HG02623 (cell line): Measurements from ENCODE around the gene CDX1.
A peak's percentile ranks its signal among the peaks of the same experiment; 100 is the strongest.

Experiments
- ATAC-seq: cut with Tn5 transposase; IDR thresholded peaks from one replicate; pipeline ENCODE4 v1.9.1; 2021; ENCODE audit warnings: moderate library complexity; ENCODE audit not compliant: unreplicated experiment

CDX1 gene

DNA sequence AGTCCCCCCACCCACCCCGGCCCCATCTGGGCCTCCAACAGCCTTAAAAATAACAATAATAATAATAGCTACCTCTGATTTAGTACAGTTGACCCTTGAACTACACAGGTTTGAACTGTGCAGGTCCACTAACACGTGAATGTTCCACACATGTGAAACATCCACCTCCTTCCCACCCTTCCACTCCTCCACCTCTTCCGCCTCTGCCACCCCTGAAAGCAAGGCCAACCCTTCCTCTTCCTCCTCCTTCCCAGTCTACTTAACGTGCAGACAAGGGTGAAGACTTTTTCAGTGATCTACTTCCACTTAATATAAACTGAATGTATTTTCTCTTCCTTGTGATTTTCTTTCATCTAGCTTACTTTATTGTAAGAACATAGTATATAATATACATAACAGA is 21.7 kb upstream of the CDX1 start:
- ATAC-seq = no peak

DNA sequence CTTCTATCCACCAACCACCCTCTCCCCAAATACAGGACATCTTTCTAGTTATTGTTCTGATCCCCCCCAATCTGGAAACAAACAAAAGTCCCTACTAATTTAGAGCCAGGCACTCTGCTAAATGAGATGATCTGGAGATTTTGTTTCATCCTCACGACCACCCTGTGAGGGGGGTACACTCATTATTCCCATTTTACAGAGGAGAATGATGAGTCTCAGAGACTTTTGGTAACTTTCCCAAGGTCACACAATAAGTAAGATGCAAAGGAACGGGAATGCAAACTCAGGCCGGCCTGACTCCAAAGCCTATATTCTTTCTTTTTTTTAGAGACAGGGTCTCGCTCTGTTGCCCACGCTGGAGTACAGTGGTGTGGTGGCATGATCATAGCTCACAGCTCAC is 20.3 kb upstream of the CDX1 start:
- no peak for ATAC-seq

- no peak for ATAC-seq
These were observed 19.5 kb upstream of the CDX1 start for GRCh38 chr5:150146862-150147601.

GRCh38 chr5:150147670-150148069 is 18.9 kb upstream of the CDX1 start:
- no peak for ATAC-seq

GRCh38 chr5:150148117-150148927 is 18.3 kb upstream of the CDX1 start:
- no peak for ATAC-seq

DNA sequence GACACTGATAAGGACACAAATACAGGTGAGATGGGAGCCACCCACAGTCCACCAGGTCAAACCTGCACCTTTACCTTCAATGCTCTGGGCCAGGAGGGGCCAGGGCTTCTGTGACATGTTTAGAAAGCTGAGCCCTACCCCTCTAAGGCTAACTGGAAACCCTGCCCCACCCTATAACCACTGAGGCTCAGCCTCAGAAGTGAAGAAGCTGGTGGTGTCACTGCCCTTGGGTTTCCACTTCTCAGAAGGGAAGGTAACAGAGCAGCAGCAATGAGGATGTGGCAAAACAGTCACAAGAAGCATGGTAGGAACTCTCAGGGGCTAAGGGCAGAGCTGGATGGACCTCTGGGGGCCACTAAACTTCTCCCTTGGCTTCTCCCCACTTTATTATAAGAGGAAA is 17.0 kb upstream of the CDX1 start:
- ATAC-seq = no peak

GRCh38 chr5:150152636-150153462 is 13.7 kb upstream of the CDX1 start:
- no peak for ATAC-seq

DNA sequence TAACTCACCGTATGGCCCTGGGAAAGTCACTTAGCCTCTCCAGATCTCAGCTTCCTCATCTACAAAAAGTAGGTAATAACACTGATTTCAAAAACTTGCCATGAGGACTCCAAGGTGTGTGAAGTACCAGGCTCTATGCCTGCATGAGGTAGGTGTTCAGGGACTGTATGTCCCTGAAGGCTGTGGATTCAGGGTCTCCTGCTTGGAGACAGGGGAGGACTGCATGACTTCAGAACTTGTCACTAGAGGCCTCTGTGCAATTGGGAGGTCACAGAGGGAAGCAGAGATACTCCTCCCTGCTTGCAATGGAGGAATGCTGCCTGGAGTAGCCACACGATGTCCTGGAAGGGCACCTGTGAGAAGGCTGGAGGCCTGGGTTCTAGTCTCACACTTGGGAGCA is 13.1 kb upstream of the CDX1 start:
- no peak for ATAC-seq

- no peak for ATAC-seq
These were observed 12.5 kb upstream of the CDX1 start for GRCh38 chr5:150153957-150154617.

GRCh38 chr5:150154618-150155128 is 11.9 kb upstream of the CDX1 start:
- no peak for ATAC-seq

DNA sequence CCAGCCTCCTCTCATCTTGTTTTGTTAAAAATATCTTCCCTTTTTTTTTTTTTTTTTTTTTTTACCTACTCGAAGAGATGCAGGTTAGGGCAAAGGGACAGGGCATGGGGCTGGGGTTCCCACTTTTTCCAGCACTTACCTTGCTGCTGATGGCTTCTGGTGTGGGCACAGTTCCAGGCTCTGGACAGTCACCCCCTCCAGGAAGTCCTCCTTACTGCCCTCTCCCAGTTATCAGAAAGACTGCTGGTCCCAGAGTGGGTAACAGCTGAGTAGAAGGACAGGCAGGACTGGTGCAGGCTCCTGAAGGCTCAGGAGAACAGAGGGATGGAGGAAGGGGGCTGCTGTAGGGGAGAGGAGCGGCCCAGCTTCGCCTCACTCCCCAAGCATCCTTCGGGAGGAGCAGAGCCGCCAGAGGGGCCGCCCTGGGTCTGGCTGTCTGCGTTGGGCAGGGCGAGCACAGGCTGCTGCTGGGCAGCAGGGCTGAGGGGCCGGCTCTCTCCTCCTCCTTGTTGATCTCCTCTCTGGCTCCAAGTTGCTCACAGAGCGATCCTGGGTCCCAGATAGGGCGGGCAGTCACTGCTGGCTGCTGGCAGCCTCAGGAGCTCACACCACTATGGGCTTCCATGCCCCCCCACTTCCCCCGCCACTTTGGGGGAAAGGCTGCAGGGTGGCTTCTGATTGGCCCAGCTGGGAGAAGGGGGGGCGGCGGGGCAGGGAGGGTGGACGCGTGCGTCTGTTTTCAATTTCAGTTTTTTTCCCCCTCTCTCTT is 11.1 kb upstream of the CDX1 start, which contains the start of gene PDGFRB:
PDGFRB (minus strand) TSS at position 588 of the 769 bp plus-strand sequence. CDS start 18,798 bp downstream, outside the sequence.
- ATAC-seq = peak; percentile 52

GRCh38 chr5:150156027-150156368 is 10.6 kb upstream of the CDX1 start:
- ATAC-seq = no peak

- ATAC-seq = no peak
These were observed 10.0 kb upstream of the CDX1 start for GRCh38 chr5:150156540-150156939.

DNA sequence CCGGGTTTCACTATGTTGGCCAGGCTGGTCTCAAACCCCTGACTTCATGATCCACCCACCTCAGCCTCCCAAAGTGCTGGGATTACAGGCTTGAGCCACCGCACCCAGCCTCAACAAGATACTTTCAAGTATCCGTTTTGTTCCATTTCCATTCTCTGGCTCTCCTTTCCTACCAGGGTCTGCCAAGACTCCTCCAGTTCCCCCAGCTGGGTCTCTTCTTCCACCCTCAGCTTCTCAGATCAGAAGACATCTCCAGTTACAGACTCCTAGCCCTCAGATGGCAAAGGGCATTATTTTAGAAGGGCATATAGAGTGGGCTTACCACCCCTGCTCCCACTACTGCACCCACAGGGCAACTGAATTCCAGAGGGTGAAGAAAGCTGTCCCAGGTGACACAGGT is 9.4 kb upstream of the CDX1 start:
- no peak for ATAC-seq

- ATAC-seq = no peak
These were observed 8.2 kb upstream of the CDX1 start for GRCh38 chr5:150158170-150158949.

DNA sequence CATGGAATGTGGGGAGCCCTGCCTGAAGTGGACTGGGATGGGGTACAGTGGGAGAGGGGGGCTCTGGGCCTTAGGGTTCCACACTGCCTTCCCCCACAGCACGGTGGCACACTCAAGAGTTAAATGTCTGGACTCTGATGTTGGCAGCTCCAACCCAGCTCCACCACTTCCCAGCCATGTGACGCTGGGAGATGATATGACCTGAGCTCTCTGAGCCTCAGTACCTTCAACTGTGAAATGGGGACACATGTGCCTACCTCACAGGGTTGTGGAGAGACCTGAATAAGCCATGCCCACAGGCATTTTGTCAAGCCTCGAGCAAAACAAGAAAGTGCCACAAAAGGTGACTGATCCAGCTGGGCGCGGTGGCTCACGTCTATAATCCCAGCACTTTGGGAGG is 7.5 kb upstream of the CDX1 start:
- no peak for ATAC-seq

DNA sequence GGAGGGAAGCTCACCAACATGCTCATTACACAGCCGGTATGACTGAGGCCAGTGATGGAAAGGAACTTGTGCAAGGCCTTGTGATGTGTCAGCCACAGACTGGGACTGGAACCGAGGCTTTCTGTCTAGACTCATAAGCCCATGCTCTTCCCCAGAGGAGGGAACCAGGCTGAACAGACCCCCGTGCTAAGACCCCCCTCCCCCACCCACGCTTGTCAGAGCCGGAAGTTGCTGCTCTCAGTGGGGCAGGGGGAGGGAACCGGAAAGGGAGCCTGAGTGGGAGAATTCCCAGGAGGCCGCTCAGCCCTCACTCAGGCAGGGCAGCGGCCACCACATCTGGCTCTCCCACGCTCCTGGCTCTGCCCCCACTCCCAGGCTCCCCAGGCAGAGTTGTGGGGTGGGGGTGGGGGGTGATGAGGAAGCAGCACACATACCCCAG is 6.8 kb upstream of the CDX1 start:
- ATAC-seq = no peak

GRCh38 chr5:150160448-150161081 is 6.0 kb upstream of the CDX1 start:
- no peak for ATAC-seq
